Subcutaneous adipose tissue (tissue), 4 donors: ENCODE measurements around the gene VEZT. TPM values are rescaled to one million over a fixed set of nuclear protein-coding genes. Genes with fewer than 3 reads are reported as not detected.

Source experiments
- CTCF ChIP-seq: fragments of 450-650 bp; IDR thresholded peaks from one replicate; pipeline ENCODE4 v1.5.1; 2016; ENCODE audit warnings: low read depth, mild to moderate bottlenecking, control low read depth, antibody characterized with exemption, moderate library complexity
- total RNA-seq, 4 donors: library from RNA; depleted of rRNA; stranded (reverse); fragments of >200 nt; gene quantifications; one replicate each; pipeline ENCODE4 v1.1.0, GENCODE V29; 2016

VEZT gene
- total RNA-seq, 4 donors from 2014 or later = 50.5 to 78.0 (median 61.9) TPM

- TF ChIP-seq CTCF = no peak
These were observed 20.5 kb downstream of the VEZT start for GRCh38 chr12:95238150-95238549.

GRCh38 chr12:95239216-95239615, 21.6 kb downstream of the VEZT start:
- TF ChIP-seq CTCF = no peak

- no peak for TF ChIP-seq CTCF
These were observed 22.9 kb downstream of the VEZT start for GRCh38 chr12:95240556-95240955.

GRCh38 chr12:95241761-95242506, 24.3 kb downstream of the VEZT start:
- no peak for TF ChIP-seq CTCF

GRCh38 chr12:95243497-95244183, 26.0 kb downstream of the VEZT start:
- TF ChIP-seq CTCF = no peak

GRCh38 chr12:95244350-95244749, 26.7 kb downstream of the VEZT start:
- TF ChIP-seq CTCF = no peak

GRCh38 chr12:95248095-95248494, 30.5 kb downstream of the VEZT start:
- no peak for TF ChIP-seq CTCF
